ENCODE data around the gene MT1F.
"Not testable (repeated sequence)": the region's sequence is repeated elsewhere in the genome, so short reads cannot be mapped to it uniquely, and the experiment has no call there.

Gene MT1F
- 1.3 to 2.8 reads per million in 2 donors for total RNA-seq

DNA sequence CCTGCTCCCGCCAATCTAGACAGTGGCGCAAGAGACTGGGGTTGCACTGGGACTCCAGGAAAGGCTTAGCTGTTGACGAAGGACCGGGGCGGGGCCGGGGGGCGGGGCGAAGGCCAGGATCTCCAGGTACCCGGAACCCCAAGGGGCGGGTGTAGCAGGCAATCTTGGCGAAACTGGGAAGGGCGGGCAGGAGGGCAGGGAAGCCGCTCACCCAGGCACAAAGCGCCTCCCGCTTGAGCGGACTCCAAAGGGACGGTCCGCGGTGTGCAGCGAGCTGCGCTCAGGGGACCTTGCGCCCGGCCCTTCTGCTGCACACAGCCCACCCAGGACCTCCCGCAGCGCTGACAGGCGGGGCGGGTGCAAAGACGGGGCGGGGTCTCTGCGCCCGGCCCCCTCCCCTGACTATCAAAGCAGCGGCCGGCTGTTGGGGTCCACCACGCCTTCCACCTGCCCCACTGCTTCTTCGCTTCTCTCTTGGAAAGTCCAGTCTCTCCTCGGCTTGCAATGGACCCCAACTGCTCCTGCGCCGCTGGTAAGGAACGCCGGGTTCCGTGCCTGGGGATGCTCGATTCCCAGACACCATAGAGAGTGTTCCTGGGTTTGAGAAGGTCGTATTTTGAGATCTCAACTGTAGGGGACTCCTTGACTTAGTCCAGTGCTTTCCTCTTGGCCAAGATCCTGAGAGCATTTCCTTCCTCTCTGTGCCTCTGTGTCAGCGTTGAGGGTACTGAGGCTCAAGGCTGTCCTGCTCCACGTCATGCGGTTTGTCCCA, at the start of gene MT1F:
Gene MT1F, plus strand, starts transcription at position 405 of the 772 bp plus-strand sequence. Its CDS starts 100 bp downstream, at position 505.
- peak; percentile 58 for DNase-seq

DNA sequence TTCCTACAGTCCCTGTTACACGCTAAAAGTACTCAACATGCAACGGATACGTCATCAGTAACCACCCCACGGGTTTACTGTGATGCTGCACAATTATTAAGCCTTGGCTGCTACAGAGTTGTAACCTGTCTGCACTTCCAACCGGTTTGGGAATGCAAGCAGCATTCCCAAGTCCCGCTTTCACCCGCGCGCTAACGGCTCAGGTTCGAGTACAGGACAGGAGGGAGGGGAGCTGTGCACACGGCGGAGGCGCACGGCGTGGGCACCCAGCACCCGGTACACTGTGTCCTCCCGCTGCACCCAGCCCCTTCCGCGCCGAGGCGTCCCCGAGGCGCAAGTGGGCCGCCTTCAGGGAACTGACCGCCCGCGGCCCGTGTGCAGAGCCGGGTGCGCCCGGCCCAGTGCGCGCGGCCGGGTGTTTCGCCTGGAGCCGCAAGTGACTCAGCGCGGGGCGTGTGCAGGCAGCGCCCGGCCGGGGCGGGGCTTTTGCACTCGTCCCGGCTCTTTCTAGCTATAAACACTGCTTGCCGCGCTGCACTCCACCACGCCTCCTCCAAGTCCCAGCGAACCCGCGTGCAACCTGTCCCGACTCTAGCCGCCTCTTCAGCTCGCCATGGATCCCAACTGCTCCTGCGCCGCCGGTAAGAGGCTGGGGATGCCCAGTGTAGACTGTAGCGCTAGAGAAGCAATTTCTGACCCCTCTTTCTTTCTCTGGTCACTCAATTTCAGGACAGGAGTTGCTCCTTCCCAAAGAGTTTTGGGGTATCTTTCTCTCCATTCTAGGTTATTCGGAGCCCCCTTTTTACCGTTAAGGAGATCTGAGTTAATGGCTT, 49.5 kb upstream of the MT1F start, which contains the start of gene MT2A:
Gene MT2A, plus strand, starts transcription at position 542 of the 833 bp plus-strand sequence. Its CDS starts 72 bp downstream, at position 614.
- peak; percentile 73 for DNase-seq

DNA sequence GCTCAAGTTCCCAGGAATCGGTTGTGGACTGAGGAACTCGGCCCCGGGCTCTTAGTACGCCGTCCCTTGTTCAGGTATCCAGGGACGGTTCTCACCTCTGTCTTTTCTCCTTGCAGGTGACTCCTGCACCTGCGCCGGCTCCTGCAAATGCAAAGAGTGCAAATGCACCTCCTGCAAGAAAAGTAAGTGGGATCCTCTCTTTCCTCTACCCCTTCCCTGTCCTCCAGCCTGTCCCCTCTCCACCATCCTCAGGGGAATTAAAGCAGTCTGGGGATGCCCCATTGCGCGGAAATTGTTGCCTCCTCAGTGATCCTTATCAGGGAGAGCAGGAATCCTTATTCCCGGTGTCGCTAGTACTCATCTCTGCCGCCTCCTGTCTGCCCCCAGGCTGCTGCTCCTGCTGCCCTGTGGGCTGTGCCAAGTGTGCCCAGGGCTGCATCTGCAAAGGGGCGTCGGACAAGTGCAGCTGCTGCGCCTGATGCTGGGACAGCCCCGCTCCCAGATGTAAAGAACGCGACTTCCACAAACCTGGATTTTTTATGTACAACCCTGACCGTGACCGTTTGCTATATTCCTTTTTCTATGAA, 48.8 kb upstream of the MT1F start:
- DNase-seq, result no peak

DNA sequence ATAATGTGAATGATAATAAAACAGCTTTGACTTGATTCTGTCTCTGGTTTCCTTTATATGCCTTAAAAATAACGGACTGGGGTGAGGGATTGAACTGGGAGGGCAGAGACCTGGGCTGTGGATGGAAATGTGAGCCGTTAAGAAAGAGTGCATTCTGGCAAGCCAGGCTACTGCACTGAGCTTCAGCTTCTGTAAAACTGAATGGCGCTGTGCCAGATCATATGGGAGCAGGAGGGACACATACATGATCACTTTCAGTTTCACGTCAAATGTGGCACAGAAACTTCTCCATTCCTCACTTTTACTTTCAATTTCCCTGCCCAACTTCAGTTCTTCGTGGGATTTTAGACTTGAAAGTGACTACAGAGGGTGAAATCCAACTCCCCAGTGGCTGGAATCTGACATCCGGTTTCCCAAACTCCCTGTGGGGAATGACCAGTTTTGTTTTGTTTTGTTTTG, 48.3 kb upstream of the MT1F start:
- DNase-seq, result no peak

DNA sequence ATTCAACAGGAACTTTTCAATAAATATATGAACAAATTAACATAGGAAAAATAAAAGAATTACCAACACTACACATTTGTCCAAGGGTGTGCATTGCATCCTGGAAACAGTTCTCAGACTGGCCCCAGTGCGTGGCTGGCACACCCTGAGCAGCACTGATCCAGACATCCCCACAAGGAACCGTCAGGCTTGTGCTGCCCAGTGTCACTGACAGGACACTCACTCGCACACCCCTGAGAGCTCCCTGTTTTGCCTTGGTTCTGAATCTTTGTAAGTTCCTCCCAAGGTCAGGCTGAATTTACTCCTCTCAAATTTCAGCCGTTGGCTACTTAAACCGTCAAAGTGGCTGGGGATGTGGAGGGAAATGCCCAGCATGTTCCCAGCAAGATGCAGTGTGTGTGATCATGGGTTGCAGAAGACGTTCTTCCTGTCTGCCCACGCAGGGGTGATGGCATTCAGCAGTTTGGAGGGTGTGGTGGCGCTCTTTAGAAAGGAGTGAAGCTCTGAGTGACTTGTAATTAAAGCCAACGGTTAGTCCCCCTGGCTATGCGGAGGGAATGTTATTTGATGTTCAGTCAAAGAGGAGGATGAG, 47.6 kb upstream of the MT1F start:
- no peak for DNase-seq

DNA sequence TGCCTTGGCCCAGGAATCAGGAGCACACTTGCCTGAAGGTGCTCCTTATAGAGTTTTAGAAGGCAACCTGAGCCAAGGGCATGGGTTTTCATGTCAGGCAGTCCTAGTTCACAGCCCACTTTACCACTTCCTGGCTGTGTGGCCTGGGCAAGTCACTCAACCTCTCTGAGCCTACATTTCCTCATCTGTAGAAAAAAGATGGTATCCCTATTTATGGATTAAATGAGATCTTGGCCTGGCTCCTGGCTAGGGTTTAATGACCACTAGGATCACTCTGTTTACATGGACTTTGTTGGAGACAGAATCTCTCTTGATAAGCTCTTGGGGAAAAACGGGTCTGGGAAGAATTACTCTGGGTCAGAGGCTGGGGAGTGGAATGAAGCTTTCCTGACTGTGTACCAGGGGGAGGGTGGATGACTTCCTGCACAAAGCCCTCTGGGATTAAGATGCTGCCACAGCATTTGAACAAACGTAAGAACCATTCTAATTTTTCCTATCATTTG, 47.1 kb upstream of the MT1F start:
- DNase-seq, result no peak

DNA sequence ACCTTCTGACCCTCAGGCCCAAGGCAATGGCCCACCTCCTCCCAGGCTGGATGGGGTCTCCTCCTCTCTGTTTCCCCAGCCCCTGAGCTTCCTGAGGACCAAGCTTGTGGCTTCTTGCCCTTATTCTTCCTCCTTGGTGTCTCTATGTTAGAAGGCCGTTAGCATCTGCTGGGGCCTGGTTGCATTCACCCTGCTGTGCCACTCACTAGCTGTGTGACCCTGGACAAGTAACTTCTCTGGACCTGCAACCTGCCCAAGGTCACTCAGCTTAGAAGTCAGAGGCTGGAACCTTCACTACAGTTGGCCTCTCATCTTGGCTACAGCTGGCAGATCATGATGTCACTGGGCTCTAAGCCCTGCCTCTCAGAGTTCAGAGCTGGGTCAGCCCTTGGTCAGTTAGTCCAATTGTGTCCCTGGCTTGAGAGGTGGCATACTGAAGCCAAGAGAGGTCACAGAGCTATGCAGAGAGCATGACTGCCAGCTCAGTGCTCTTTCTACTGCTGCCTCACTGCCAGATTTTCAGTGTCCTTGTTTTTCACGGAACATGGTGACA, 46.4 kb upstream of the MT1F start:
- DNase-seq, result no peak

DNA sequence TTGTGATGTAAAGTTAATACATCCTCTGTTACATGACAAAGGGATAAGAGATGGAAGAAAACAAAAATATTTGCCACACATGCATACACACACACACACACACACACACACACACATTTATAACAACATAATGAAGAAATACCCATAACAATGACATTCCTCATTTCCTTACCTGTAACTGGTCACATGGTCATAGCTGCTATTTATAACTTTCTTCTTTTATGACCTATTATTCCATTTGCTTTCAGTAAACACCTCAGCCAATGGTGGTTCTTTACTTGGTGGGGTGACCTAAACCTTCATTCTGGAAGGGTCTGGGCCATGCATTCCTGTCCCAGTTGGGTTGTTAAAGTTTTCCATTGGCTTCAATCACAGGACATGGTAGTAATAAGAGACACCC, 44.1 kb upstream of the MT1F start:
- DNase-seq, result no peak

DNA sequence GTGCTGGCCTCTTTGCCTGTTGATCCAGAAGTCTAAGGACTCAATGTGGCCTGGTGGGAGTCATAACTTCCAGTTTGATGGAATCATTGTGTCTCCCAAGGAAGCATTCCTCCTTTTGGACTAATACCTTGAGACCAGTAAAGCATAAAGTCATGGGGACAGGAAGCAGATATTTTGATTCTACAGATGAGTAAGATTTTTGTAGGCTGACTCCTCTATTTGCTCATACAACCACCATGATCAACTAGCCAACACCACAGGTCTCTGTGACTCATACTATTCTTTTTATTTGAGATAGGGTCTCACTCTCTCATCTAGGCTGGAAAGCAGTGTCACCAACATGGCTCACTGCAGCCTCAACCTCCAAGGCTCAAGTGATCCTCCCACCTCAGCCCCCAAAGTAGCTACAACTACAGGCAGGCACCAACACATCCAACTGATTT, 43.2 kb upstream of the MT1F start:
- no peak for DNase-seq

DNA sequence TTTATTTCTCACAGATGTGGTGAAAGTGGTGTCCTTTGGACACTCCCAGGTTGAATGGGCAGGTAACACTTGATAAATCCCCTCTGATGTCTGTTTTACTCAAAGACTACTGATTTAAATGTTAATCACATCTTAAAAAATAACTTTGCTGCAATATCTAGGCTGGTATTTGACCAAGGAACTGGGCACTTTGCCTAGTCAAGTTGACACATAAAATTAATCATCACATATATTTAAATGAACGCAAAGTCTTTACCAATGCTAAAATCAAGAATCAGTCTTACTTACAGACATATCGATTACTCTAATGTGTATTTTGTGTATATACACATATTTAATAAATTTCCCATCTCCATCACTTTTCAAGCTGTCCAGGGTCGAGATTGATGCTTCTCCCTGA, 42.4 kb upstream of the MT1F start:
- no peak for DNase-seq

DNA sequence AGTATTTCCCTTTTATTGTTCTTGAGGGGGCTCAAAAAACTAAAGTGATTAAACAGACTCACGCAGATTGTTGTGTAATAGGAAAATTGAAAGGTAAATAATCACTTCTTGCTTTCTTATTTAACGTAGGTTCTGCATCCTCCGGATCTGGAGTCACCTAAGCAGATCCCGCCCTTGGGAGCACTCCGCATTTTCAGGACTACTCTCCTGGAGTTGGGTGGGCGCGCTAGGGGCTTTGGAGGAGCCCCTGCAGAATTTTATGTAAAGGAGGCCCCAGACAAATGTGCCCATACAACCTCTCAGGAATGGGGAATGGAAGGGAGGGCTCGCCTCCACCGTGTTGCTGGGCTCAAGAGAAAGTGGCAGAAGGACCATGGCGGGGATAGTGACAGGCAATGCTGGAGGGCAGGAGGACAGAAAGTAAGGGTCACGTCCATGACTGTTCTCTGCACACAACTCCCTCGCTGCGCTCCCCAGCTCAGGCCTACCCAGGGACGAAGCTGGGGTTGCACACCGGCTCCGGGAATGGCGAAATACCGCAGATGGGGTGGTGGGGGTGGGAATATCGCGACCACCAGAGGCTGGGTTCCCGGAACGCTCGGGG, 41.0 kb upstream of the MT1F start:
- no peak for DNase-seq

DNA sequence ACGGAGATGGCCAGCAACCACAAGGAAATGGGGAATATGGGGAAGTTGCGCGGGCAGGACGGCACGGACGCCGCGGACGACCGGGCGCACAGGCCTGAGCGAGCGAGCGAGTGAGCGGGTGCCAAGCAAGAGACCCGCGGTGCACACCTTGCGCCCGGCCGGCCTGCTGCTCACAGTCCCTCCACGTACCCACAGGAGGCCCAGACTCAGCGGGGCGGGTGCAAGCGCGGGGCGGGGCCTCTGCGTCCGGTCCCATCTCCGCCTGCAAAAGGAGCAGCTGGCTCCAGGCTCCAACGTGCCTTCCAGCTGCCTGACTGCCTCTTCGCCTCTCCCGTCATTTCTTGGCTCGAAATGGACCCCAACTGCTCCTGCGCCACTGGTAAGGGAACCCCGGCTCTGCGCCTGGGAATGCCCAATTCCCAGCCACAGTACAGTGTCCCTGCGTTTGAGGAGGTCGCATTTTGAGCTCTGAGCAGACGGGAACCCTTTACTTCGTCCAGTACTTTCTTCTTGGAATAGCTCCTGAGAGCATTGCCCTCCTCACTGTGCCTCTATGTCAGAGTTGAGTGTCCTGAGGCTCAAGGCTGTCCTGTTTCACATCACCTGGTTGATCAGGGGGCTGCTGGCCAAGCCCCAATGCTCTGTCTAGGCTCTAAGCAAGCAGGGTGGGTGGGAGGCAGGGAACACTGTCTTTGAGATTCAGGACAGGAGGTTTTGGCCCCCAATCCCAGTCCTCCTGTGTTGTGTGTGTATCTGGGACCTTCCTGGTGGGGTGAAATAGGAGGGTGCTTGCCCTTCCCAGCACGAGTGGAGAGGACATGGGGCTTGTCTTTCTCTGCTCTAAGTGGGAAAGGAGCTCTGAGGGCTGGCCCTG, 40.3 kb upstream of the MT1F start:
- peak; percentile 40 for DNase-seq

DNA sequence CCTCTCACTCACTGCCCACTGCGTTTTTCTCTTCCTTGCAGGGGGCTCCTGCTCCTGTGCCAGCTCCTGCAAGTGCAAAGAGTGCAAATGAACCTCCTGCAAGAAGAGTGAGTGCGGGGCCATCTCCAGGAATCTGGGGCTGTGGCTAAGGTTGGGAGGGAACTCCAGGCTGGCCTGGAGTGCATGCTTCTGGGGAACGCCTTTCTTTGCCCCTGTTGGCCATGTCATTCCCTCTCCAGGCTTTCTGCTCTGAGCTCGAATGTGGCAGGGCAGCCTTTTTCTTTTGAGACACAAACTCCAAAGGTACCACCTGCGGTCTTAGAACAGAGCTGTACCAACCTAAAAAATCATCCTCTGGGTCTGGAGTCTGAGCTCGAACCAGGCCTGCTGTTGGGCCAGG, 39.6 kb upstream of the MT1F start:
- no peak for DNase-seq

DNA sequence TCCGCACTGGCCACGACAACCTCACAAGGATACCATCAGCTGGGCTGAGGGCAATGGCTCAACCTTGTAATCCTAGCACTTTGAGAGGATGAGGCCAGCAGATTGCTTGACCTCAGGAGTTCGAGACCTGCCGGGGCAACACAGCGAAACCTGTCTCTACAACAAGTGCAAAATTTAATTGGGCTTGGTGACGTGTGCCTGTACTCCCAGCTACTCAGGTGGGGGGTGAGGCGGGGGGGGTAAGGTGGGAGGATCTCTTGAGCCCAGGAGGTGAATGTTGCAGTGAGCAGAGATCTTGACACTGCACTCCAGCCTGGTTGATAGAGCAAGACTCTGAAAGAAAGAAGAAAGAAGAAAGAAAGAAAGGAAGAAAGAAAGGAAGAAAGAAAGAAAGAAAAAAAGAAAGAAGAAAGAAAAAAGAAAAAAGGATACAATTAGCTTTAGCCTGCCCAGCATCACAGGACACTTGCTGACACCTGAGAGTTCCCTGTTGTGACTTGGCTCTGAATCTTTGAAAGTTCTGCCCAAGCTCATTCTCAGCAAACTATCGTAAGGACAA, 37.3 kb upstream of the MT1F start:
- DNase-seq, result no peak

DNA sequence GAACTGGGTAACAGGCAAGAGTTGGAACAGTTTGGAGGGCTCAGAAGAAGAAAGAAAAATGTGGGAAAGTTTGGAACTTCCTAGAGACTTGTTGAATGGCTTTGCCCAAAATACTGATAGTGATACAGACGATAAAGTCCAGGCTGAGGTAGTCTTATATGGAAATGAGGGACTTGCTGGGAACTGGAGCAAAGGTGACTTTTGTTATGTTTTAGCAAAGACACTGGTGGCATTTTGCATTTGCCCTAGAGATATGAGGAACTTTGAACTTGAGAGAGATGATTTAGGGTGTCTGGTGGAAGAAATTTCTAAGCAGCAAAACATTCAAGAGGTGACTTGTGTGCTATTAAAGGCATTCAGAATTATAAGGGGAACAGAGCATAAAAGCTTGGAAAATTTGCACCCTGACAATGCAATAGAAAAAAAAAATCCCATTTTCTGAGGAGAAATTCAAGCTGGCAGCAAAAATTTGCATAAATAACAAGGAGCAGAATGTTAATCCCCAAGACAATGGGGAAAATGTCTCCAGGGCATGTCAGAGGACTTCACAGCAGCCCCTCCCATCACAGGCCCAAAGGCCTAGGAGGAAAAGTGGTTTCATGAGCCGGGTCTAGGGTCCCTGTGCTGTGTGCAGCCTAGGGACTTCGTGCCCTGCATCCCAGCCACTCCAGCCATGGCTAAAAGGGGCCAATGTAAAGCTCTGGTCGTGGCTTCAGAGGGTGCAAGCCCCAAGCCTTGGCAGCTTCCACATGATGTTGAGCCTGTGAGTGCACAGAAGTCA, 35.9 kb upstream of the MT1F start:
- DNase-seq, result not testable (repeated sequence)

DNA sequence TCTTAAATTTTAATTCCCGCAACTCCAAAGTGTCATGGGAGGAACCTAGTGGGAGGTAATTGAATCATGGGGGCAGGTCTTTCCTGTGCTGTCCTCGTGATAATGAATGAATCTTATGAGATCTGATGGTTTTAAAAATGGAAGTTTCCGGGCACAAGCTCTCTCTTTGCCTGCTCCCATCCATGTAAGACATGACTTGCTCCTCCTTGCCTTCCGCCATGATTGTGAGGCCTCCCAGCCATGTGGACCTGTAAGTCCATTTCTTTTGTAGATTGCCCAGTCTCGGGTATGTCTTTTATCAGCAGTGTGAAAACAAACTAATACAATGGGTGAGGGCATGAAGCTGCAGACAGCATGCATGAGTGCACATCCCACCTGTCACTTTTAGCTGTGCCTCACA, 34.6 kb upstream of the MT1F start:
- not testable (repeated sequence) for DNase-seq

DNA sequence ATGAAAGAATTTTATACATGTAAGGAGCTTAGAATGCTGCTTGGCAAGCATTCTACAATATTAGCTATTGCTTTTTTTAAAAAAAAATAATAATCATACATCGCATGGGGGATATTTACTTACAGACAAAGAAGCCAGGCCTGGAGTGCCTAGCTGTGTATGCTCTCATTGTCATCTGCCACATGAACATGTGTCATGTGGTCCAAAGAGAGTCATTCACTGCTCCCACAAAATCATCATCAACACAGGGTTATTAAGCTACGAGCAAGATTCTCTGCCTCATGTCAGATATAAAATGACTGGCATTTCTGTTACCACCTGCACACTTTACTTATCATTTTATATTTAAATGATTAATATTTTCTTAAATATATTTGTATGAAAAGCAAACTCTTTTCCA, 34.1 kb upstream of the MT1F start:
- DNase-seq, result no peak

DNA sequence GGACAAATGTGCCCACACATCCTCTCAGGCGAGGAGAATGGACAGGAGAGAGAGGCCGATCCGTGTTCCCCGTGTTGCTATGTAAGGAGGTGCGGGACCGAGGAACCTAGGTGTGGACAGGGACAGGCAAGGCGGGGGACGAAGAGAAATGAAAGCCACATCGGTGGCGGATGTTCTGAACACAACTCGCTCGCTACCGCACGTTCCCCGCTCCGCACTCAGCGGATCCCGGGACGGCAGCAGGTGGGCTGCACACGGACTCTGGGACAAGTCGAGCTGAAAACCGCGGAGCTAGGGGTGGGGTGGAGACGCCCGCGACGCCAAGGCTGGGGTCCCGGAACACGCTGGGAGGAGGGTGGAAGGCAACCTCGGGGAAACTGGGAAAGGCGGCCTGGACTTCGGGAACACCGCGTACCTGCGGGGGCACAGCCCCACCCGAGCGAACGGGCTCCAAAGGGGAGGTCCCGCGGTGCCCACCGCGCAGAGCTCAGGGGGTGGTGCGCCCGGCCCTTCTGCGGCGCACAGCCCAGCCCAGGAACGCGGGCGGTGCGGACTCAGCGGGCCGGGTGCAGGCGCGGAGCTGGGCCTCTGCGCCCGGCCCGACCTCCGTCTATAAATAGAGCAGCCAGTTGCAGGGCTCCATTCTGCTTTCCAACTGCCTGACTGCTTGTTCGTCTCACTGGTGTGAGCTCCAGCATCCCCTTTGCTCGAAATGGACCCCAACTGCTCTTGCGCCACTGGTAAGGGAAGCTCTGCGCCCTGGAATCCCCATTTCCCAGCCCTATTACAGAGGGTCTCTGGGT, 32.4 kb upstream of the MT1F start, which contains the start of gene MT1E:
Gene MT1E, plus strand, starts transcription at position 642 of the 803 bp plus-strand sequence. Its CDS starts 71 bp downstream, at position 713.
- no peak for DNase-seq

All from activated gamma-delta T cell (primary cell).